OCI-M1 (cell line): ENCODE data around the gene CR1.
"Not testable (repeated sequence)": the region's sequence is repeated elsewhere in the genome, so short reads cannot be mapped to it uniquely, and the experiment has no call there.

ENCODE experiments used
- DNase-seq: peaks from one replicate; lab custom pipeline; 2025; lab: John Stamatoyannopoulos, UW

Gene CR1

GRCh38 chr1:207581496-207582153 lies 85.7 kb downstream of the CR1 start:
- no peak for DNase-seq

- DNase-seq, result not testable (repeated sequence)
Observed at GRCh38 chr1:207589506-207589905, 93.5 kb downstream of the CR1 start.

DNA sequence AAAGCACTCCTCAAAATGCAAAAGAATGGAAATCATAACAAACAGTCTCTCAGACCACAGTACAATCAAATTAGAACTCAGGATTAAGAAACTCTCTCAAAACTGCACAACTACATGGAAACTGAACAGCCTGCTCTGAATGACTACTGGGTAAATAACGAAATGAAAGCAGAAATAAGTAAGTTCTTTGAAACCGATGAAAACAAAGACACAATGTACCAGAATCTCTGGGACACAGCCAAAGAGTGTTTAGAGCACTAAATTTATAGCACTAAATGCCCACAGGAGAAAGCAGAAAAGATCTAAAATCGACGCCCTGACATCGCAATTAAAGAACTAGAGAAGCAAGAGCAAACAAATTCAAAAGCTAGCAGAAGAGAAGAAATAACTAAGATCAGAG lies 95.2 kb downstream of the CR1 start:
- DNase-seq, result not testable (repeated sequence)

GRCh38 chr1:207594095-207594494 lies 98.1 kb downstream of the CR1 start:
- not testable (repeated sequence) for DNase-seq

- no peak for DNase-seq
Observed at GRCh38 chr1:207603777-207604176, 107.8 kb downstream of the CR1 start.

GRCh38 chr1:207605444-207606361 lies 109.7 kb downstream of the CR1 start:
- DNase-seq, result no peak

GRCh38 chr1:207606362-207606755 lies 110.4 kb downstream of the CR1 start:
- no peak for DNase-seq

- DNase-seq, result no peak
Observed at GRCh38 chr1:207612762-207613161, 116.8 kb downstream of the CR1 start.

- DNase-seq, result peak; percentile 90
Observed at GRCh38 chr1:207619871-207620542, 124.0 kb downstream of the CR1 start.

DNA sequence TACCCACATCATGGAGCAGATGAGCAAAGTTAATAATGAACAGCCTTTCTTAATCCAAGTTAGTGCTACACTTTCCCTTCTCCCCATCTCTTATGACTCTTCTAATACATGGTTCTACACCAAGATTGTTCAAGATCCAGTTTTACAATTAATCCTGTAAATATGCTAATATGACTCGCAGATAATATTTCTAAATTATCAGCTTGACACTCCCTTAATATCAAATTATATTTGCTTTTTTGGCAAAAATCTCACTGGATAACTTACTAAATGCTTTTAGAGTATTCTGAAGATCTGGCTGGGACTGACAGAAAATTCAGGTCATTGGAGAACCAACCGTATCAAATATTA lies 124.6 kb downstream of the CR1 start:
- no peak for DNase-seq

GRCh38 chr1:207625504-207626071 lies 129.6 kb downstream of the CR1 start:
- peak; percentile 85 for DNase-seq

- no peak for DNase-seq
Observed at GRCh38 chr1:207626972-207627337, 131.0 kb downstream of the CR1 start.

GRCh38 chr1:207627496-207627895 lies 131.5 kb downstream of the CR1 start:
- peak; percentile 59 for DNase-seq

- DNase-seq, result no peak
Observed at GRCh38 chr1:207628776-207629175, 132.8 kb downstream of the CR1 start.

GRCh38 chr1:207631137-207631536 lies 135.2 kb downstream of the CR1 start:
- no peak for DNase-seq

DNA sequence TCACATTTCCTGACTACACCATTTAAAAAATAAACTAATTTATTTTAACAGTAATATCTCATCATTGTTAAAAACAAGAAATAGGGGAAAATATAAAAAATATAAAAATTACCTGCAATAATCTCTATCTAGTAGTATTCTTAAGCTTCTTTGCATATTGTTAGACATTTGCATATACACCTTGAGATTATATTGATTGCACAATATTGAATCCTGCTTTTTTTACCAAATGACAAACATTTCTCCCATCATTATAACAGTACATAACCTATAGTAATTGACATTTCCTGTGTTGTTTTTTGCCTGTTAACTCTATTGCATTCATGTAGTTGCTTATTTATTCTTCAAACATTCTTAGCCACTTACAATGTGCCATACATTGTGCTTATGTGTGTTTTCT lies 137.3 kb downstream of the CR1 start:
- DNase-seq, result no peak

- not testable (repeated sequence) for DNase-seq
Observed at GRCh38 chr1:207633699-207634289, 137.8 kb downstream of the CR1 start.

DNA sequence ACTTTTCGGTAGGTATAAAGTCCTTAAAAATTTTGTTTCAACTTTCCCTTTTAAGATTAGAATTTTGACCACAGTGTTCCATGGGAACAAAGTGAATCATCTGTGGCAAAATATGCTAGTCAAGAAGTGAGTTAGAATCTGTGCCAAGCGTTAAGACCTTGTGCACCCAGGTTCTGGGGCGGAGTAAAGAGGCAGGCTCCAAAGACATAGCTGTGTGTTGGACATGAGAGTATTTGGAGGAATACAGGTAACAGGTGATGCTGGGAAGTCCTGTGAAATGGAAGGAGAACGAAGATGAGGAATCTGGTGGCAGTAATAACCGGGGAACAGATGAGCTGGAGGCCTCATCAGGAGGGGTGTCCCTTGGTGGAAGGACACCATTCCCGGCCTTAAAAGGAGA lies 138.3 kb downstream of the CR1 start:
- DNase-seq, result not testable (repeated sequence)

- peak; percentile 88 for DNase-seq
Observed at GRCh38 chr1:207635569-207636186, 139.7 kb downstream of the CR1 start.

- DNase-seq, result not testable (repeated sequence)
Observed at GRCh38 chr1:207638487-207639145, 142.7 kb downstream of the CR1 start.

GRCh38 chr1:207639362-207639761 lies 143.4 kb downstream of the CR1 start:
- not testable (repeated sequence) for DNase-seq
